ENCODE results near the gene NRXN2. TPM values are rescaled to one million over a fixed set of nuclear protein-coding genes. Genes with fewer than 3 reads are reported as not detected.

NRXN2 gene
- total RNA-seq, result 107 and 111 TPM in 2 replicates

GRCh38 chr11:64723117-64723906, at the start of gene NRXN2:
Gene NRXN2 (minus strand): TSS chr11:64723197. CDS start chr11:64713699, 9,498 bp downstream.

GRCh38 chr11:64759722-64760719, 37.0 kb upstream of the NRXN2 start, which contains the start of gene PYGM:
Gene PYGM (minus strand): TSS chr11:64759974. CDS start chr11:64759898, 76 bp downstream.

DNA sequence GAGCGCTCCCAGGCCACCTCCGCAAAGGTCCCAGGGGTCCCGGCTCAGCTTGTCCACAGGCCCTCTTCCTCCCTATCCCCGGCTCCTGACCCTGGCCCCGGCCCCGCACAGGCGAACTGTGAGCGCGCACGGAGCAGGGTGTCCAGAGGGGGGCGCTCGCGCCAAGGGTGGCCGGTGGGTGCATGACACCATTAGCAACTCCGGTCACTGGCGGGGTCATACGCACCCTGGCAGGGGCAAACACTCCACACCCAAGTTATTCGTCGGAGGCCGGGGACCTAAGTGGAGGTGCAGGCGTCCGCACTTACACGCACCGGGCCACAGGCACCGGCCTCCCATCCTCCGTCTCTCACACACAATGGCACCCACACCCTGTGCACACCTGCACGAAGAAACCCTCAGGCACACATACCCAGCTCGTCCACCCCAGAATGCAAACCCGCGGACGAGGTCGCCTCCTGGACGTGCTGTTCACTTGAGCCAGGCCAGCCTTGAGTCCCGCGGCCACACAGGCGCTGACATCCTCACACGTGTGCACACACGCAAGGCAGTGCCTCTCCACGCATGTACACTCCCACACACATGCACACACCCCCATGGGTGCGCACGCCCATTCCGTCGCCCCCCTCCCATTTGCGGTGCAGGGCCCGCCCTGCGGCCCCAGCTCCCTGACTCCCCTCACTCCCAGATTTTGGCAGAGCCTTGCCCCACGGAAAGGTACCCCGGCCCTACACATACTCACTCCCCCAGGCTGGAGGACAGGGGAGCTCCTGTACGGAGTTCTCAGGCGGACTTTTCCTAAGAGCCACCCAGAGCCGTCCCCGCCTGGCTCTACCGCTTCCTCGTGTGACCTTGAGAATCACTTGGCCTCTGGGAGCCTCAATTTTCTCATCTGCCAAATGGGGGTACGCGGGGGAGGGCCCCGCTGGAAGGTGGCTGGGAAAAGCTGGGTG, 20.9 kb upstream of the NRXN2 start, which contains the start of gene RASGRP2:
RASGRP2 (minus strand) TSS at position 552 of the 953 bp plus-strand sequence. CDS start 1,276 bp downstream, outside the sequence.

GRCh38 chr11:64590763-64591221, 132.2 kb downstream of the NRXN2 start, which contains the start of gene SLC22A12:
Gene SLC22A12 (plus strand): TSS chr11:64591220. CDS start chr11:64591557, 337 bp downstream.

Other genes with a start within 250 kb of the NRXN2 start
- not detected in 2 replicates for gene SLC22A11, start 167.3 kb downstream of the NRXN2 start, total RNA-seq
- not detected in 2 replicates for gene SLC22A12, start 132.0 kb downstream of the NRXN2 start, total RNA-seq
- gene RASGRP2, start 20.9 kb upstream of the NRXN2 start, total RNA-seq, result 1.3 and 1.7 TPM in 2 replicates
- 0.81 and 0.97 TPM in 2 replicates for gene PYGM, start 36.8 kb upstream of the NRXN2 start, total RNA-seq
- gene SF1, start 55.3 kb upstream of the NRXN2 start, total RNA-seq, result 123 and 156 TPM in 2 replicates
- 19.6 and 20.9 TPM in 2 replicates for gene MAP4K2, start 80.0 kb upstream of the NRXN2 start, total RNA-seq
- gene MEN1, start 87.4 kb upstream of the NRXN2 start, total RNA-seq, result 16.8 and 19.0 TPM in 2 replicates
- 0.12 and 0.32 TPM in 2 replicates for gene CDC42BPG, start 121.5 kb upstream of the NRXN2 start, total RNA-seq
- 86.5 and 115 TPM in 2 replicates for gene EHD1, start 155.4 kb upstream of the NRXN2 start, total RNA-seq
- gene ATG2A, start 194.0 kb upstream of the NRXN2 start, total RNA-seq, result 17.5 and 19.2 TPM in 2 replicates
- gene PPP2R5B, start 201.5 kb upstream of the NRXN2 start, total RNA-seq, result 12.3 and 14.6 TPM in 2 replicates
- not detected in 2 replicates for gene GPHA2, start 212.7 kb upstream of the NRXN2 start, total RNA-seq
- gene MAJIN, start 248.9 kb upstream of the NRXN2 start, total RNA-seq, result not detected in 2 replicates